ENCODE data around the gene C19orf38.

The C19orf38 gene

DNA sequence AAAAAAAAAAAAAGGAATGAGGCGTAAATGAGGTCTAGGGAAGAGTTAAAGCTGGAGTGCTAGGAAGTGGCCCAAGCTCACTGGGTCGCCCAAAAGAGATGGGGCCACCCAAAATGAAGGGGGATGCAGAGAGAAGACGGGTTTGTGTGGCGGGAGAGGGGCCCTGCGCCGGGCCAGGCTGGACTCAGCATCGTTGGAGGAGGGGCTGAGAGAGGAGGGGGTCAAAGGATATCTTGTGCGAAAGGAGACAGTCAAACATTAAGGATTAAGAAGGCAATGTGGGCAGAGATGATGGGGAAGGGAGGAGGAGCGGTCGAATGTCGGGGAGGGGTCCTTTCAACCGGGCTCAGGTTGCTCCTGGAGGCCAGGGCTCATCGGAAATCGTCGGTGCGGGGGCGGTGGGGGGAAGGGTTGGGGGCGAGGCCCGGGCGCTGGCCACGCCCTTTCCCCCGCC, 22.3 kb downstream of the C19orf38 start:
- Histone ChIP-seq H3K4me1 (ENCODE audit: low read length) (peaks cover 47% of the 10 kb centered on the region), H3K27ac (ENCODE audit: low read length) (peak overlapping the region; percentile 51), H3K27me3 (ENCODE audit: low read depth, low read length) (no peaks in the 10 kb centered on the region), H4K20me1 (ENCODE audit: insufficient read depth, low read length) (0 out of 2 replicates have a peak, but pooled peaks cover 2% of the 10 kb centered on the region), H3K4me3 (ENCODE audit: low read length) (peak overlapping the region; percentile 74), H3K9ac (ENCODE audit: low read length) (peak overlapping the region; percentile 68), H3K79me2 (ENCODE audit: low read length) (peaks cover 40% of the 10 kb centered on the region), H3K9me3 (ENCODE audit: insufficient read depth, low read length) (no peaks in the 10 kb centered on the region), H2AFZ (ENCODE audit: low read depth, low read length) (peak overlapping the region; percentile 21; the same call in 1 of the 2 replicates), H3K36me3 (replicated peaks; ENCODE audit: low read depth, low read length) (peaks cover 3% of the 10 kb centered on the region), H3K4me2 (ENCODE audit: low read length) (peak overlapping the region; percentile 74)
- TF ChIP-seq, protein P1, sequence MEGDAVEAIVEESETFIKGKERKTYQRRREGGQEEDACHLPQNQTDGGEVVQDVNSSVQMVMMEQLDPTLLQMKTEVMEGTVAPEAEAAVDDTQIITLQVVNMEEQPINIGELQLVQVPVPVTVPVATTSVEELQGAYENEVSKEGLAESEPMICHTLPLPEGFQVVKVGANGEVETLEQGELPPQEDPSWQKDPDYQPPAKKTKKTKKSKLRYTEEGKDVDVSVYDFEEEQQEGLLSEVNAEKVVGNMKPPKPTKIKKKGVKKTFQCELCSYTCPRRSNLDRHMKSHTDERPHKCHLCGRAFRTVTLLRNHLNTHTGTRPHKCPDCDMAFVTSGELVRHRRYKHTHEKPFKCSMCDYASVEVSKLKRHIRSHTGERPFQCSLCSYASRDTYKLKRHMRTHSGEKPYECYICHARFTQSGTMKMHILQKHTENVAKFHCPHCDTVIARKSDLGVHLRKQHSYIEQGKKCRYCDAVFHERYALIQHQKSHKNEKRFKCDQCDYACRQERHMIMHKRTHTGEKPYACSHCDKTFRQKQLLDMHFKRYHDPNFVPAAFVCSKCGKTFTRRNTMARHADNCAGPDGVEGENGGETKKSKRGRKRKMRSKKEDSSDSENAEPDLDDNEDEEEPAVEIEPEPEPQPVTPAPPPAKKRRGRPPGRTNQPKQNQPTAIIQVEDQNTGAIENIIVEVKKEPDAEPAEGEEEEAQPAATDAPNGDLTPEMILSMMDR (IDR thresholded peaks at IDR 0.05; ENCODE audit: low read depth, low read length): no peak
- no peak for TF ChIP-seq EZH2phosphoT487 (IDR thresholded peaks at IDR 0.05; ENCODE audit: low read depth)

DNA sequence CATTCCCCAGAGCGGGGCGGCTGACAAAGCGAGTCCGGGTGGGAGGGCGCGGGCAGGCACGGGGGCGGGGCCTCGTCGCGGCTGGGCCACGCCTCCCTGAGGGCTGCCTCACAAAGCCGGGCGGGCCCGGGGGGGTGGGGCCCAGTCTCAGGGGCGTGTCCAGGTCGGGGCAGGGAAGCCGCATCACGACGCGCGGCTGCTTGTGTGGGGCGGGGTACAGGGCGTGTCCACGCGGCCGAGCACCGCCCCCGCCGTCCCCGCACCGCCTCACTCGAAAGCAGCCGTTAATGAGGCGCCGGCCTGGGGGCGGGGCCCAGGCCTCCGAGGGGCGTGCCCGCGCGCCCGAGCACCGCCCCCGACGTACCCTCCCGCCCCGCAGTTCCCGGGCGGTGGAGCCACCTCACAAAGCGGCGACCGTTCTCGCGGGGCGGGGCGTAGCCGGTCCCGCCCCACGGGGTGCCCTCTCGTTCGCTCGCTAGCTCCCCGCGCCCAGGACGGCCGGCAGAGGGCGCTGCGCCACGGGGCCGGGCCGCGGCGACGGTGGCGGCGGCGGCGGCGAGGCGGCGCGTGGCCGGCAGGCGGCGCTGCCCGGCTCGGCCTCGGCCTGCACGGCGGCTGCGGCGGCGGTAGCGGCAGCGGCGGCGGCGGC, 22.9 kb downstream of the C19orf38 start, which contains the start of gene CARM1:
Gene CARM1, plus strand, starts transcription at position 599 of the 649 bp plus-strand sequence. CDS start 150 bp downstream, outside the sequence.
- Histone ChIP-seq H3K9ac (ENCODE audit: low read length) (peak within 1 kb of the TSS; percentile 89), H3K27me3 (ENCODE audit: low read depth, low read length) (no peaks in the 10 kb centered on the region), H3K4me1 (ENCODE audit: low read length) (peaks cover 53% of the 10 kb centered on the region), H3K27ac (ENCODE audit: low read length) (peak within 1 kb of the TSS; percentile 64), H3K4me2 (ENCODE audit: low read length) (peak within 1 kb of the TSS; percentile 92), H3K79me2 (ENCODE audit: low read length) (peaks cover 45% of the 10 kb centered on the region), H3K4me3 (ENCODE audit: low read length) (peak within 1 kb of the TSS; percentile 87), H3K36me3 (replicated peaks; ENCODE audit: low read depth, low read length) (peaks cover 3% of the 10 kb centered on the region), H4K20me1 (ENCODE audit: insufficient read depth, low read length) (0 out of 2 replicates have a peak, but pooled peaks cover 2% of the 10 kb centered on the region), H3K9me3 (ENCODE audit: insufficient read depth, low read length) (no peaks in the 10 kb centered on the region), H2AFZ (ENCODE audit: low read depth, low read length) (peak within 1 kb of the TSS; percentile 21; the same call in 1 of the 2 replicates)
- TF ChIP-seq, protein P1 (IDR thresholded peaks at IDR 0.05; ENCODE audit: low read depth, low read length): peak; percentile 50
- TF ChIP-seq EZH2phosphoT487 (IDR thresholded peaks at IDR 0.05; ENCODE audit: low read depth): no peak

DNA sequence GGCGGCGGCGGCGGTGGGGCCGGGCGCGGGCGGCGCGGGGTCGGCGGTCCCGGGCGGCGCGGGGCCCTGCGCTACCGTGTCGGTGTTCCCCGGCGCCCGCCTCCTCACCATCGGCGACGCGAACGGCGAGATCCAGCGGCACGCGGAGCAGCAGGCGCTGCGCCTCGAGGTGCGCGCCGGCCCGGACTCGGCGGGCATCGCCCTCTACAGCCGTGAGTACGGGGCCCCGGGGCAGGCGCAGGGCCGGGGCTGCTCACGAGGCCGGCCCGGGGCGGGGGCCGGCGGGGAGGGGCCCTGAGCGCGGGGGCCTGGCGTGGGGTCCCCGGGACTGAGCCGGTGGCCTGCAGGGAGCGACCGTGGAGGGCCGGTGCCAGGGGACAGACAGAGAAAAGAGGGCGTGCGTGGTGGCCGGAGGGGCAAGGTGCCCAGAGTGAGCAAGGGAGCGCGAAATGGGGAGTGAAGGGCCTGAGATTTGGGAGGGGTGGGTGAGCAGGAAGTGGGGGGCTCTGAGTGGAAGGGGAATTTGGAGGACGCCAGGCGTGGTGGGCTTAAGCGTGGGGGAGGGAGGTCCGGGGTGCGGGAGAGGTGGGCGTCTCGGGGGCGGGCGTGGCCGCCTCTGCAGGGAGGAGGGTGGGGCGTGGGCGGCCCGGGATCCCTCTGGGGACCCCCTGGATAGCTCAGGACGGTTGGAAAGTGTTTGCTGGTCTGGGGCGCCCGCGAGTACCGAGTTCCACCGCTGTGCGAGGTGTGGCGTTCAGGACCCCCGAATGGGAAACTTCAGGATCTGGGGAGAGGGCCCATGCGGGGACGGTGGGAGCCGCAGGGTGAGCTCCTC, 23.7 kb downstream of the C19orf38 start:
- Histone ChIP-seq H3K27ac (ENCODE audit: low read length) (peak overlapping the region; percentile 64), H3K4me1 (ENCODE audit: low read length) (peaks cover 60% of the 10 kb centered on the region), H3K4me2 (ENCODE audit: low read length) (peak overlapping the region; percentile 92), H3K9me3 (ENCODE audit: insufficient read depth, low read length) (no peaks in the 10 kb centered on the region), H3K4me3 (ENCODE audit: low read length) (peak overlapping the region; percentile 87), H3K27me3 (ENCODE audit: low read depth, low read length) (no peaks in the 10 kb centered on the region), H3K9ac (ENCODE audit: low read length) (peak overlapping the region; percentile 89), H3K79me2 (ENCODE audit: low read length) (peaks cover 54% of the 10 kb centered on the region), H2AFZ (ENCODE audit: low read depth, low read length) (no peak overlapping the region), H3K36me3 (replicated peaks; ENCODE audit: low read depth, low read length) (peaks cover 3% of the 10 kb centered on the region), H4K20me1 (ENCODE audit: insufficient read depth, low read length) (0 out of 2 replicates have a peak, but pooled peaks cover 2% of the 10 kb centered on the region)
- no peak for TF ChIP-seq EZH2phosphoT487 (IDR thresholded peaks at IDR 0.05; ENCODE audit: low read depth)
- TF ChIP-seq, protein P1 (IDR thresholded peaks at IDR 0.05; ENCODE audit: low read depth, low read length): no peak
